GM18502 (cell line): ENCODE results near the gene ASB10.

Source experiments
- ATAC-seq: cut with Tn5 transposase; IDR thresholded peaks from one replicate; pipeline ENCODE4 v1.9.1; 2021; ENCODE audit warnings: mild to moderate bottlenecking; ENCODE audit not compliant: unreplicated experiment, poor library complexity

The ASB10 gene

DNA sequence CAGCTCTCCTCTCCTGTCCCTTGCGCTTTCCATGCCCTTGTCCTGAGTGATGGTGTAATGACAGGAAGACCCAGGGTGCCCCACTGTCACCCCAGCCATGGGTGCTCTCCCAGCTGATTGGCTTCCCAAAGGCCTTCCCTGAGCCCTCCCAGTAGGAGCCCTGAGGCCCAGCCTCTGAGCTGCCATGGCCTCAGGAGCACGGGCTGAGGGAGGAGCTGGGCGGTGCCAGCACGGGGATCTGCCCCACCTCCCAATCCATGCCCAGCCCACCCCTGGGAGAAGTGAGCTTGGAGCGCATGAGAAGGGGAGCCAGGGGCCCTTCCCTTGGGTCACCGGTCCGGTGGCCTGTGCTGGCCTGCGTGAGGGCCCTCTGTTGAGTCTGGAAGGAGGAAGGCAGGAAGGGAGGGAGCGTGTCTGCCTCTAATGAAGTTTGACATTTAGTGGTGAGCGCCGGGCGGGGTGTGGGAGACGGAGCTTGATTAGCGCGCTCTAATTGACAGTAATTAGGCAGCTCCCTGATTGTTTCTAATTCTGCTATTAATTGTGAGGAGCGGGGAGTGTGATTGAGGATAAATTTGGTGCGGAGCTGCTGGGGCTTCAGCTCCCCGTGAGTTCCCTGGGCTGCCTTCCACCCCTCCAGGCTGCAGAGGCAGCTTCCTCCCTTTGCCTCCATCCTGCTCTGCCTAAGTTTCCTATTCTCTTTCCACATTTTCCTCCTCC, 47.8 kb downstream of the ASB10 start:
- ATAC-seq, result no peak

DNA sequence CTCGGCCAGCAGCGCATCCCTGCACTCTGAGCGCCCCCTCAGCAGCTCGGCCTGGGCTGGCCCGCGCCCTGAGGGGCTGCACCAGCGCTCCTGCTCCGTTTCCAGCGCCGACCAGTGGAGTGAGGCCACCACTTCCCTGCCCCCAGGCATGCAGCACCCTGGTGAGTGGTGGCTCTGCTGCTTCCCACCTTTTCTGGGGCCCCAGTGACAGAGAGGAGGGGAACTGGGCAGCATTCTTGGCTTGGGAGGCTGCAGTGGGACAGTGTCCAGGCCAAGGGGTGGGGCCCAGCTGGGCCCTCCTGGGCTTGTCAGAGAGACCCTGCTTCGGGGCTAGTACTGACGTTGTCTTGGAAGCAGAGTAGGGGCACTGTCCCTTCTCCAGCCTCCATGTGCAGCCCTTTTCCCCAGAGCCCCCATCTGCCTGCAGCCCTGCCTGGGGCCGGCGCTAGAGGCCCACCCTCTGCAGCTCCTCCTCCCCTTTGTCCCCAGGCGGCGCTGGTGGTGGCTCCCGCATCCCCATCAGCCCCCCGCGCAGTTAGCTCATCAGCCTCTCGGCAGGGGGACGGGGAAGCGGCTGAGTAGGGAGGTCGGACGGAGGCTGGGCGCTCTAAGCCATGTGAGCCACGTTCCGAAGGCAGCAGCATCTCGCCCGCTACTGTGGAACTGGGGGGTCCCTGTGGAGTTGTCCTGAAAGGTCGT, 48.7 kb downstream of the ASB10 start:
- no peak for ATAC-seq

DNA sequence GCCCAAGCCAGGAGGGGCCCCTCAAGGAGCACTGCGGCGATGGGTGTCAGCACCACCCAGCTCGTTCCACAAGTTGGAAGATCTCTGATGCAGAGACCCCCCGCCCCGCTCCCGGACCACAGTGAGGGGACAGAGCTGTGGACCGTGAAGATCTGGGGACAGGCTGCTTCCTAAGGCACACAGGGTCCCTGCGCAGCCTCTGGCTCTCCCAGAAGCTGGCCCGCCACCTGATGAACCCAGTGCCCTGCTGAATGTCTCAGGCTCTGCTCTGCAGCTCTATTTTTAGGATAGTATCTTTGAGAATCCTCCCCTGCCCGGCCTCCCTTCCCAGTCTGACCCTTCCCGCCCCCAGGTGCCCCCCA, 49.3 kb downstream of the ASB10 start:
- no peak for ATAC-seq

DNA sequence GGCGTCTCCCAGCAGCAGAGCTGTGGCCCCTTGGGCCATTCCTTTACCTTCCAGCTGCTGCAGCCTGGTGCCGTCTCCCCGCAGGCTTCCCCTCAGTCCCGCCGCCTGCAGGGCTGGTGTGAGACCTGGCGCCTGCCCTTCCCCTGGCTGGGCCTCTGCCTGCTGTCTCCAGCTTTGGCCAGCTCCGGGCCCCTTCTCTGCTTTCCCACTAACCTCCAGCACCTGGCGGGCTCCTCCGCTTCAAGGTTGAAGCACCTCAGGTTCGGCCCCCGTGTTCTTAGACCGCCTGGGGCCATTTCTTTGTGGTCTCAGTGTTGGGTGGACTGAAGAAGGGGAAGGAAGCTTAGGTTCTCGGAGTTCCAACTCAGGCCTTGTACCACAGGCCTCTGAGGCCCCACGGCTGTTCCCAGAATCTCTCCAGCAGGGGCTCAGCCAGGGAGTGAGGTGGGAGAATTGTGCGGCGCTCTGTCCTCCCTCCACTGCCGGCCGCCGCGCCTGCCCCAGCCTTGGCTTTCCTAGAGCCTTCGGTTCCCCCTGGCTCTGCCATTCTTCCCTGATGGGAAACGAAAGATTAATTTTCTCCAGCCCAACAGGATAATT, 49.9 kb downstream of the ASB10 start:
- no peak for ATAC-seq

DNA sequence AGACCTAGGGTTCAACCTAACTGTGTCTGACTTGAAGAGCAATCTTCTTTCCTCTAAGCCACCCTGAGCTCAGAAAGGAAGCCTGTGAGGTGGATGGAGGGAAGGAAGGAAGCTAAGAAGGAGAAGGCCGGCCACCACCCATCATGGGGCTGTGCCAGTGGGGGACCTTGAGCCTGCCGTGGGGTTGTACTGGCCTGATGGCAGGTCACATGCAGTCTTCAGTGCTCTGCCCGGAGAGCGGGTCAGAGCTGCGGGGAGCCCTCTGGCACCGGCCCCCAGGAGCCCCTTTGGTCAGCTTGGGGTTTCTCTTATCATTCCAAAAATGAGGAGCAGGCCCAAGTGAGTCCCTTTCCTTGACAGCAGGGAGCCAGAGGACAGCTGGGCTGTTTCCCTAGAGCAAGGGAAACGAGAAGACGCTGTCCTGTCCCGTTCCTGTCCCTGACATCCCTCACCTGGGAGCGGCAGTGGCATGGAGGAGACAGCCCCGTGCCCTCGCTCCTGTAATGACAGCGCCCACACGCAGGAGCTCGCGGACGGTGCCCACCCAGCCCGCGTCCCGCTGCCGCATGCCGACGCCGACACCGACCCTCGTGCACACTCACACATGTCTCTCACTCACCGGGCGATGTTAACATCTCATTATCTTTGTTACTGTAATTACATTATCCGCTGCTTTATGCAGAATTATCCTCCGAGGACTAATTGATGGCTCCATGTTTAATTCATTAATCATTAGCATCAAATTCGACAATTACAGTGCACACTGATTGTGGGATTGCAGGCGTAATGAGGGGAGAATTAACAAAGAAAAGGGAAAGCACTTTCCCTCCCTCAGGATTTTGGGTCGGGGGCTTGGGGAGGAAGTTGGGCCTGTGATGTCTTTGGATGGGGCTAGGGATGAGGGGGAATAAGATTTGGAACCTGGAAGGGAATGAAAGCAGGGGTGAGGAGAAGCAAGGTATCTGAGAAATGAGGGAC, 50.9 kb downstream of the ASB10 start:
- ATAC-seq, result no peak

DNA sequence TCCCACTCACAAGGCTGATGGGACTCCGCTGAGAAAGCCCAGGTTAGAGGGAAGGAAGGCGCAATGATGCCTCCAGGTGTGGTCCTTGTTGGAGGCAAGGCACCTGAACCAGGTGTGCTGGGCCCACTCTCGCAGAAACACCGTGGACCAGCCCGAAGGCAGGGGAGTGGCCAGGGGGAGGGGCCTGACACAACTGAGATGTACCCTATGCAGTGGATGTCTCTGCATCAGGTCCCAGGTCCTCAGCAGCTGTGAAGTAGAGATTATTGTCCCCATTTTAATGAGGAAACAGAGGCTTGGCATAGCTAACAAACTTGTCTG, 51.6 kb downstream of the ASB10 start:
- no peak for ATAC-seq

DNA sequence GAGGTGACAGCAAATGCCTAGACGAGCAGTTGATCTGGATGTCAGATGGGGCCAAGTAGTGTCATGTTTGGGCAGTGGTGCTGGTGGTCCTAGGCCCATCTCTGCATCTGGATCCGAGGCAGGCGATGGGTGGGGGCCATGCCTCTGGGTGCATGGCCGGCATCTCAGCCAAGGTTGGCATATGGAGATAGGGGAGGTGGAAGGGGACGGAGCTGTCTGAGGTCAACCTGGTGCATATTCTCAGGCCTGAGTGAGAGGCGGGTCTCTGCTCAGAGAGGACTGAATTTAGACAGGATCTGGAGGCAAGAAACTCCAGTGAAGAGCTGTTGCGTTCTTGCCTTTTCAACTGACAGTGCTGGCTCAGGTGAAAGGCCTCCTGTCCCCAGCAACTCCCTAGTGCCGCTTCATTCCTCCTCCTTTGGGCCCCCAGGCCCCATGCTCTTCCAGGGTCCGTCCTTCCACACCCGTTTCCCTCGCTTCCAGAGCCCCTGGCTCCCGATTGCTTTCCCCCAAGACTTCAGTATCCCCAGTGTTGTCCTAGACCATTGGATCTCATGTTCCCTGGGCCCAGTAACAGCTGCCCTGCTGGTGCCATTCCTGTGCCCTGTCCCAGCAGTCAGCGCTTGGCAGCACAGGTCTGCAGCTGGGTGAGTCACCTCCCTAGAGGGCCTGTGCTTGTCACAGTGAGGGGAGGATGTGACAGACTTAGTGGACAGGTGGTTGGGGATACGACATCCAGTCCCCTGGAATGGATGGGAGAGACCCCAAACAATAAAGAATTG, 52.1 kb downstream of the ASB10 start:
- ATAC-seq, result no peak

DNA sequence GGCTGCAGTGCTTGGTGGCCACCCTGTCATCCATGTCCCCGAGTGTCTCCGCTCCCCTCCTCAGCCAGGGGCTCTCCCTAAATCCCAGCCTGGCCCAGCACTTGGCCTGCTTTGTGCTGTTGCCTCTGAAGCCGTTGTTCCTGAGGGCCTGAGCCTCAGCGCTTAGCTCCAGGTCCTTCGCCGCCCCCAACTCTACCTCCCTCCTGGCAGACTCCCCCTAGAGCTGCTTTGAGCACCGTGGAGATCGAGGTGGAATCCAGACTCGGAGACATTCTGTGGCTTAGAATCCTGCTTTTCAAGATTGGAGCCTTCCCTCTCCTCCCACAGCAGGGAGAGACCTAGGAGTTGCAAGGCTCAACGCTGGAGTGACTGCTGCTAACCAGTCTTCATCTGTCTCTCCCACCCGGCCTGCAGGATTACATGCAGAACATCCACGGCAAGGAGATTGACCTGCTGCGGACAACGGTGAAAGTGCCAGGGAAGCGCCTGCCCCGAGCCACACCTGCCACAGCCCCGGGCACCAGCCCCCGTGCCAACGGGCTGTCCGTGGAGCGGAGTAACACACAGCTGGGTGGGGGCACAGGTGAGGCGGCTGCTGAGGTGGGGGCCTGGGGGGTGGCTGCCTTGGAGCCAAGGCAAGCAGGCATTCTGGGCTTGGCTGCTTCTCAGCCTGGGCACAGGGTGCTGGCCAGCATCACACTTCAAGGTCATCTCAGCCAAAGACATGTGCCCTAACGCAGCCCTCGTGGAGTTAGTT, 52.9 kb downstream of the ASB10 start:
- no peak for ATAC-seq

DNA sequence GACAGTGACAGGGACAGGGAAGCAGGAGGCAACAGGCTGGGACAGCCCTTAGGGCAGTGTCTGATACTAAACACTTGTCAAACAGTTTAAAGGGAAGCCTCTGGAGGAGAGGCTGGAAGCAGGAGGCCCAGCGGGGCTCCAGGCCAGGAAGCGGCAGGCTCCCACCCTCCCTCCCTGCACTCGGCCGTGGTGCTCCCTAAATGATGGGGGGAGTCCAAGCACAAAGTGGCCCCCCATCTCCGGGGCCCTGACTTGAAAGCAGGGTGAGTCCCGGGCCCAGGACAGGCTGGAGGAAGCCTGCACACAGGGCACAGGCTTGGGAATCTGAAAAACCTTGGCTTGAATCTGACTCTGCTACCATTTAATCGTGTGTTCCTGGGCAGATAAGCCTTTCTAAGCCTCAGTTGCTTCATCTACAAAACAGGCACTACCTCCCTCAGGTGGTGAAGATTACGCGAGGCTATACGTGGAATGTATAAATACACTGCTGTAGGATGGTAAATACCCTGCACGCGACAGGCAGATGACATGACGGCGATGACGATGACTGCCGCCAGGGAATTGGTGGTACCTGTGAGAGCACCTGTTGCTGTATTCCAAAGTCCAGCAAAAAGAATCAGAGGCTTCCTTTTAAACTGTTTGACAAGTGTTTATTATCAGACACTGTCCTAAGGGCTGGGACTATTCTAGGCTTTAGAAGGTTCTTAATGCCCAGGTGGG, 53.6 kb downstream of the ASB10 start:
- ATAC-seq, result no peak

DNA sequence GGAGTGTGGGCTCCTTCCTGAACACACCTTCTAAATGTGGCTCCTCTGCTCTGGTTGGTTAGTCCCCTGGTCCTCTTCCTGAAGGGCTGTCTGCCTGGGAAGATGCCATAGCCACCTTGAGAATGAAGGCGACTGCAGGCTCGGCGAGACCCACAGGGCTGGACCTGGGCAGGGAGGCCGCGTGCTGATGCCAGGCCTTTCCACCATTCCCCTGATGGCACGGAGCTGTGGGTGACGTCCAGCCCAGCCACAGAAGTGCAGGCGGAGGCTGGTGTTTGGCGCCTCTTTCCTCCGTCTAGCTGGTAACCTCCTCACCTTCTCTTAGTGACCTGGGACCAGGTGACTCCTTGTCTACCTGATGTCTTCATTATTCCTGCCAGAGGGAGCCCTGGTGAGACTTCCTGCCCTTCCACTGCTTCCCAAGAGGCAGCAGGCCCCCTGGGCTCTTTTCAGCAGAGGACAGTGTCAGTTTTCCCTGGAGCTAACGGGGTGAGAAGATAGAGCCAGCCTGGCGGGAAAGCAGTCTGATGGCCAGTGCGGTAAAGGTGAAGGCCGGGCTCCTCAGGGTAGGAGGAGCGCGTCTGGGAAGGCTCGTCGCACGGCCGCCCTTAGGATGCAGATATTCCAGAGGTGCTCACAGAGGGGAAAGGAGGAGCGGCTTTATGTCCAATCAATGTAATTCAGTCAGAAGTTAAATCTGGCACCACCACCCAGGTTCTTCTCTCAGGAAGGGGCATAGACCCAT, 54.4 kb downstream of the ASB10 start:
- no peak for ATAC-seq

DNA sequence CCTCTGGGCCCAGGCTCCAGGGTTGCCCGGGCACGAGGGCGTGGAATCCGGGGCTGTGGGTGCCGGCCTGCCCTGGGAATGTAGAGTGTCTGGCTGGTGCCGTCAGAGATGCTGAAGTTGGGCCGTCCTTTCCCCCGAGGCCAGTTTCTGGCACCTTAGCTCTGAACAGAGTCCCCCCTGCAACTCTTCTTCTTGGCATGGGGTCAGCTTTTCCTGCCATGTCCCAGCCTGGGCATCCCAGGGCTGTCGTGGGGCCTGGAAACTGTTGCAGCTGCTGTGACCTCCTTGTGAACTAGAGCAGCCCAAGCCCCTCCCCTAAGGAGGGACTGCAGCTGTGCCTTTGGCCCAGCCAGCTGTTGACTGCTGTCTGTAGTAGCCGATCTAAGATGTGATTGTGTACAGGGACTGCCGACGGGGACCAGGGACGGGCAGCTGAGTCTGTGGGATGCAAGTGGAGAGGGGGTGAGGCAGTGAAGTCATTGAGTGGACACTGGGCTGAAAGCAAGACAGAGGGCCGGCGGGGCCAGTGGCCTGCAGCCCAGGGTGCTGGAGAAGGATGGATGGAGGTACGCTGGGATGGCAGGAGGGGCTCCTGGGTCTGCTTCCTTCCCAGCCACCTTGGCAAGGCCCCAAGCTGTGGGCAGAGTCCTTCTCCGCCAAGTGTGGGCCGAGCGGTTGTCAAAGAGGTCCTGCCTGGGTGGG, 55.3 kb downstream of the ASB10 start:
- ATAC-seq, result no peak

DNA sequence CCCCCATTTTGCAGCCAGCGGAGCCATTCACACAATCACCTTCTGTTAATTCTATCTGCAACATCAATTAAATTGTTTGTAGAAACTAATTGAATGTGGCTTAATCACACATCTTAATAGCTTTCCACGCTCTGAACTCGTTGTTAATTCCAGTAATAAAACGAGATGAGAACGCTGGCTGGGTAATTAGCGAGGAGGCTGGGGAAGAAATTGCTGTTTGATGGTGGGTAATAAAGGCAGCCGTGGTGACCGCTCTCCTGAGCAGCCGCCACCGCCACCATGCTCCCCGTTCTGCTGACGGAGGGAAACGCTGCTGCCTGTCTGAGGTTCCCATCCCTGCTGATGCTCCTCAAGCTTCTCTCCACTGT, 55.8 kb downstream of the ASB10 start:
- no peak for ATAC-seq

DNA sequence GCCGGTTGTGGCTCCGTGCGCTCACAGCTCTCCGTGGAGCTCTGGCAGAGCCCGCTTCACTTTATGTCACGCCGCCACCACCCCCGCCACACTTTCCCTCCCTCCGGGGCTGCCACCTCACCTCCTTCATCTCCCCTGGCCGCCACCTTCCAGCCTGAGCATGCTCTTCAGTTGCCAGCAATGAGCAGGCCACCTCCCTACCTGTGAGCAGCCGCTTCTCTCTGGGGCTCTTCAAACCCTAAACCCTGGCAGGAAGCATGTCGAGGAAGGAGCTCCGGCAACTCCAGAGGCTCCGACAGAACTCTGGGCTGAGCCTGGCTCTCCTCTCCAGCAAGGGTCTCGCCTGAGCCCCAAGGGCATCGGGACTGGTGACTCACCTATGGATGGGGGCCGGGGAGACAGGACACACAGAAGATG, 56.3 kb downstream of the ASB10 start:
- no peak for ATAC-seq

DNA sequence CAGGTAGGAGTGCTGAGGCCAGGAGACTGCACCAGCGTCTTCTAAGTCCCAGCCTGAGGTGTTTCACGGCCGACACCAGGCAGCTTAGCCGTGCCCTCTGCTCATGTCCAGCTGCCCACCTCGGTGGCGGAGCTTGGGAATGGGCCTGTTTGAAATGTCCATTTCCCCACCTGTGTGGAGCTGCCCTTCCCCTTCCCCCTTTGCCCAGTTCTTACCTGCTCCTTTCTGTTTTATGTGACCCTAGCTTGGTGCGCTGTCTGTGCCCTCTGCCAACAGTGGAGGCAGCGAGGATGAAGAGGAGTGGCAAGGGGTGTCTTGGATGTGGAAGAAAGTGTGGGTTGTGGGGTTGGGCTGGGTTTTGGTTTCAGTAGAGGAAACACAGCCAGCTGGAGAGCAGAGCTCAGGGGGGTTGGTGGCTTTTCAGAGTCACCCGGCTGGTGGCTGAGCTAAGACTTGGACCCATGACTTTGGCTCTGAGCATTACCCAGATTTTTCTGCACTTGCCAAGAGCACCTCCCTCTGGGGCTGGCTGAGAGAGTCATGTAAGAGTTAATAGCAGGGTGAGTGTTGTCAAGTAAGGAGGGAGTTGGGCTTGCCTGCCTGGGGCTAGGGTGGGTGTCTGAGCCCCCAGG, 57.0 kb downstream of the ASB10 start:
- ATAC-seq, result no peak

DNA sequence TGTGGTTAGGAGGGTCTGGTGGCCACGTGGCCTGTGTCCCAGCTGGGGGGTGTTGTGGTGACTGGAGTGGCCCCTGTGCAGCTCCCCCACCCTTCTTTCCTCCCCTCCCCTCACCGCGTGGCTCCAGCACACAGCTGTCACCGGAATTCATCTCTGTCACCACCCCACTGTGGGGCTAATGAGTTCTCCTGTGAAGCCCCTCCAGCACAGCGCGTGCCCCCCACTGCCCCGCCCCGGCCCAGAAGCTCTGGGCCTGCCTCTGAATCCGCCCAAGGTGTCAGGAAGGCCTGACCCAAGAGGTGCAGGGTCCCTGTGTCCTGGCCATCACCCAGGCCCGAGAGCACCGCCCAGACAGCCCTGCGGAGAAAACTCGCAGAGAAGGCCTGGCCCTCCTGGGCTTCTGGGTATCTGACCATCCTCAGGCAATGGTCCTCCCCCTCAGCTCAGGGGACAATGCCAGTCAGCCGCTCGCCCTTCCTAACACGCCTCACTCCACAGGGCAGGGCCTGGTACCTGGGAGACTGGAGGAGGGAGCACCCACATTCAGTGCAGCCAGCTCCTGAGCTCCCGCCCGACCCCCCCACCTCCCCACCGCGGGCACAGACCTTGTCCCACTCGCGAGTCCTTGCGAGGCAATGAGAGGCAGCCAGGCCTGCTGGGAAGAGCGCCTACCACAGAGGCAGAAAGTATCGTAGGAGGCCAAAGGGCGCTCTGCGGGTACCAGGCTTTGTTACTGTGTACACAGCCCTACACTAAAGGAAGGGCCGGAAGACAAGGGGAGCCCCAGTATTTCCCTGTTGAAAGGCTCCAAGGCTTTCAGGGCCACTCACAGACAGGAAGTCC, 57.7 kb downstream of the ASB10 start:
- ATAC-seq, result no peak

DNA sequence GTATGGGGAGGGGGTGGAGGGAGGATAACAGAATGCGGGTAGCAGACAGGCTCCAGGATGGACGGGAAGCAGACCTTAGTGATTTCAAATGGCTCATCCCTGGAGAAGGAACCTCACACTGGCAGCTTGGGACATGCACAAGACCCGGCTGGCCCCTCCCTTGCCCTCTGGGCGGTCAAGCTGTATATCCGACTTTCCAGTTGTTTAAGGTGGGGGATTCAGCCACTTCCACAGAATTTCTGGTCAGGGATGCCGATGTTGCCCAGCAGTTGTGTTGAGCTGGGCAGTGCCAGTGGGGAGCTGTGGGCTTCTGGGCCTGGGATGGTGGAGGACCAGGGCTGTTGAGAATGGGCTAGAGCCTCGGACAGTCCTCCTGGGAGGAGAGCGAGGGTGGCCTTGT, 58.3 kb downstream of the ASB10 start:
- no peak for ATAC-seq
